Choroid plexus epithelial cell (primary cell): ENCODE measurements around the gene TGFBRAP1.

Source experiments
- DNase-seq: peaks from one replicate; pipeline ENCODE4 v3.0.0-alpha.2; 2010; ENCODE audit warnings: low read depth
- H3K4me3 ChIP-seq: 2 replicates; pipeline ENCODE4 v1.5.1; 2011; ENCODE audit warnings: low read depth, mild to moderate bottlenecking, control low read depth, low read length, moderate library complexity
- CTCF ChIP-seq: conservative IDR thresholded peaks from 2 replicates; pipeline ENCODE4 v1.5.1; 2011; ENCODE audit warnings: low read depth, mild to moderate bottlenecking, control low read depth, inconsistent platforms, low read length, moderate library complexity

The TGFBRAP1 gene

GRCh38 chr2:105241443-105241842, 88.1 kb downstream of the TGFBRAP1 start, which contains the start of gene GPR45:
GPR45 (plus strand) TSS chr2:105241743; CDS start chr2:105241859, 116 bp downstream.
- no peak for TF ChIP-seq CTCF
- H3K4me3 ChIP-seq: no peak within 1 kb of the TSS
- no peak for DNase-seq

- no peak overlapping the region for H3K4me3 ChIP-seq
- DNase-seq: peak; percentile 98
- no peak for TF ChIP-seq CTCF
Measured at GRCh38 chr2:105239924-105240323, 89.6 kb downstream of the TGFBRAP1 start.

GRCh38 chr2:105238664-105239240, 90.8 kb downstream of the TGFBRAP1 start:
- DNase-seq: no peak
- no peak for TF ChIP-seq CTCF
- H3K4me3 ChIP-seq: no peak overlapping the region

- TF ChIP-seq CTCF: no peak
- no peak for DNase-seq
Measured at GRCh38 chr2:105237045-105237765, 92.3 kb downstream of the TGFBRAP1 start.

GRCh38 chr2:105236060-105236424, 93.5 kb downstream of the TGFBRAP1 start:
- no peak overlapping the region for H3K4me3 ChIP-seq
- DNase-seq: no peak
- no peak for TF ChIP-seq CTCF

More at GRCh38 chr2:105237045-105237765, 92.3 kb downstream of the TGFBRAP1 start:
- no peak overlapping the region for H3K4me3 ChIP-seq

- peak; percentile 88 for TF ChIP-seq CTCF
- H3K4me3 ChIP-seq: no peak overlapping the region
- DNase-seq: peak; percentile 92
Measured at GRCh38 chr2:105235388-105236059, 94.0 kb downstream of the TGFBRAP1 start.
